HUDEP-2 (cell line): Measurements from ENCODE around the gene NAALADL2.
"Not testable (repeated sequence)": the region's sequence is repeated elsewhere in the genome, so short reads cannot be mapped to it uniquely, and the experiment has no call there.

Experiments
- DNase-seq, 76 experiments: peaks; one replicate each; lab custom pipeline; 2025; ENCODE audit not compliant: unreplicated experiment in 76 of 76; lab: John Stamatoyannopoulos, UW

NAALADL2 gene

DNA sequence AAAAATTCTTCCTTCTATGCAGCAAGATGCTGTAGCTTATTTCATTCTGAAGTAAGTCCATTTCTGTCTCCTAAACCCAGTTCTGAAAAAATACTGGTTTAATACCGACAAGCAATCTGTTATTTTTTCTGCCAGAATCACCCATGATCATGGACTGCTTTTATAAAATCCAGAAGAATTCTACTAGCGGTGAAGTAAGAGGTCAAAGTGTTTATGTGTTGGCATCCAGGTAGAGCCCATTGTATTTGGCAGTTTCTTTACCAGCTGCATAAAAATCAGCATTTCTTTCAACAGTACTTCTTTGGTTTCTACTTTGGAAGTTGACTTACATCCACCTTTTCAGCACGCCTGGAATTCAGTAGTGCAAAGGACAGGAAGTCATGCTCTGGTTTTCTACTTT, 484.8 kb downstream of the NAALADL2 start:
- no peak for DNase-seq

- DNase-seq = peak in 19 of 76 experiments; percentile 2 to 86 (median 38)
Observed at GRCh38 chr3:175346573-175347356, 487.6 kb downstream of the NAALADL2 start.

DNA sequence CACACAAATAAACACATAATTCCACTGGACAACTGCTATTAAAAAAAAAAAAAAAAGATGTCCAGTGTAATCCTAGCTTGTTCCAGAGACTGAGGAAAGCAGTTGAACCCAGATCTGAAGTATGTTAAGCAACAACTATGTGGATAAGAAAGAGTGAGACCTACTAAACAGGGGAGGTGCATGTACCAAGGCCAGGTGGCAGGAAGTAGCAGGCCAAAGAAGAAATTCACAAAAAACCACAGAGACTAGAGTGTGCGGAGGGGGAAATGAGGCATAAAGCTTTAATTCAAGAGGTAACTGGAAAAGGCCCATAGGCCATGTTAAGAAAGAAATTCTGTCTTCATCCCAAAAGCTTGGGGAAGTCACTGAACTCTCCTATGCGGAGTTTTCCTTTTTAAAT, 490.0 kb downstream of the NAALADL2 start:
- no peak for DNase-seq

DNA sequence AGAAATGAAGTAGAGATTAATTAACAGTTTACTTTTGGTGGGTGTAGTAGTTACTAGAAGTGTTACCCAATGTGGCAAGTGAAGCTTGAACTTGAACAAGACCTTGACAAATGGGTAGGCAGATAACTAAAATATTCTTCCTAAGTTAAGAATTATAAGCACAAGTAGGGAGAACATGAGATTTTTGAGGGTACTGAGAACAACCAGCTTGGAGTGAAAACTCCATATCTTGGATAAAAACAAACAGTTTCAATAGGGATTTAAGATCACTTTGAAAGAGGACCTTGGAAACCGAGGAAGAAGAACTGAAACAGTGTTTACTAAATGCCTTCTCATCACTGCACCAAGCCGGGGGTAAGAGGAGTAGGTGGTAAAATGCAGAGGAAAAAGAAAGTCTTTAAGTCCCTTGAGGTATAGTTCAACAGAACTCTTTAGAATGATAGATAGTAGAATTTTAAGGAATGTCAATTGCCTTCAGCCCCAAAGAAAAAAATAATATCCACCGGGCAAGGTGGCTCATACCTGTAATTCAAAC, 496.7 kb downstream of the NAALADL2 start:
- no peak for DNase-seq

GRCh38 chr3:175356899-175357324, 497.8 kb downstream of the NAALADL2 start:
- no peak for DNase-seq

GRCh38 chr3:175357758-175358157, 498.6 kb downstream of the NAALADL2 start:
- no peak for DNase-seq

GRCh38 chr3:175358935-175359334, 499.8 kb downstream of the NAALADL2 start:
- DNase-seq = no peak

DNA sequence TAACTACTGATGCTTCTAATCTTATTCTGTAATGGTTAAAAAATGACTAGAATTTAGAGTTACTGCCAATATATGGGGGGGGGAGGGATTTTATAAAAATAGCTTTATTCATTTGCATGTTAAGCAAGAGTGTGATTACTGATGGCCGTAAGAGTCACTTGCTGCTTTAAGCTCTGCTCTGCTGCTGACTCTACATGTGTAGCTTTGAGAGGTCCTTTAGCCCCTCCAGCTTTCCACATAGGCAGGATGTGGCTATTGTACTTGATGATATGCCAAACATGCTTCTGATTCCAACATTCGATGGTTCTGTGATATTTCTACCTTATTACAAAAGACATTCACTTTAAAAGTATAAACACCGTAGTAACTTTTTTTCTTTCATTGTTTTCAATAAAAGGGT, 511.3 kb downstream of the NAALADL2 start:
- DNase-seq = not testable (repeated sequence)

GRCh38 chr3:175371187-175371586, 512.1 kb downstream of the NAALADL2 start:
- DNase-seq = not testable (repeated sequence)

DNA sequence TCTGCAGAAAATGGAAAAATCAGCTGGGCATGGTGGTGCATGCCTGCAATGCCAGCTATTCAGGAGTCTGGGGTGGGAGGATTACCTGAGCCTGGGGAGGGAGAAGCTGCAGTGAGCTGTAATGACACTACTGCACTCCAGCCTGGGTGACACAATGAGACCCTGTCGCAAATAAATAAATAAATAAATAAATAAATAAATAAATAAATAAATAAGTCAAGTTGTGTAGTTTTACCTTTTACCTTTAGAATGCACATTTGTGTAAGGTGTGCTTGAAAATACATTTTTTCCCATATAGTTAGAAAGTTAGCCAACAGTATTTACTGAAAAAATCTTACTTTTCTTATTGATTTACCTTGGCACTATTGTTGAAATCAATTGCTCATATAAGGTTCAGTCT, 515.6 kb downstream of the NAALADL2 start:
- no peak for DNase-seq

GRCh38 chr3:175378348-175378747, 519.2 kb downstream of the NAALADL2 start:
- DNase-seq = no peak

DNA sequence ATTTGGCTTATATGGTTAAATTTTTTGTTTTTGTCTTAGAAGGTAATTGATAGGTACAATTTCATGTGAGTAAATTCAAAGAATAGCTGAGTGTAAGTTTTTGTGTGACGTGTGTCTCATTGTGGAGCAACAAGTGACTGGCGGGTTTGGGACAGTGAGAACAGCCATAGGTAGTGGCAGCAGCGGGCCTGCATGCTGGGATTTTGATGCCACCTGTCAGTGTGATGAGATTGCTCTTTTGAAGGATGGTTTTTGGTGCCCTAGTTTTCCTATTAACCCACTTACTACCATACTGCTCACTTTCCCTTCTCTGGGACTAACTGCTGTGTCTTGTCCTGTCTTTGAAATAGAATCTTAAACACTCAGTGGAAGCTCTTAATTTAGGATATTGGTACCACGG, 522.6 kb downstream of the NAALADL2 start:
- no peak for DNase-seq

- no peak for DNase-seq
Observed at GRCh38 chr3:175383371-175383770, 524.2 kb downstream of the NAALADL2 start.

DNA sequence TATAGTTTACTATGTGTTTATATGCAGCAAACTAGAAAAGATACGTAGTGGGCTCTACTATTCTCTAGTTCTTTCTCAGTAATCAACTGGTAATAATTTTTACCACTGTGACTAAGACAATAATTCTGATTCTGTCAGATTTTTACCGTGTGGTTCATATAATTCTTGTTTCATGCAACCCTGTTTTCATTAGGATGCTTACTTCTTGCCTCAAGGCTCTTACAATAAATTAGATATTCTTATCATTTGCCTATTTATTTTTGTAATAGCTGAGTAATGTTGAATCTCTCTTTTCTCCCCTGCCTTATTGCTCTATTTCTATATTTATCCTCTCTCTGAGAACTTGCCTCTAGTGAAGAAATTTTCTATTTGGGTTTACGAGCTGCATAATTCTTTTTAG, 524.7 kb downstream of the NAALADL2 start:
- no peak for DNase-seq

- DNase-seq = no peak
Observed at GRCh38 chr3:175384569-175384968, 525.4 kb downstream of the NAALADL2 start.

DNA sequence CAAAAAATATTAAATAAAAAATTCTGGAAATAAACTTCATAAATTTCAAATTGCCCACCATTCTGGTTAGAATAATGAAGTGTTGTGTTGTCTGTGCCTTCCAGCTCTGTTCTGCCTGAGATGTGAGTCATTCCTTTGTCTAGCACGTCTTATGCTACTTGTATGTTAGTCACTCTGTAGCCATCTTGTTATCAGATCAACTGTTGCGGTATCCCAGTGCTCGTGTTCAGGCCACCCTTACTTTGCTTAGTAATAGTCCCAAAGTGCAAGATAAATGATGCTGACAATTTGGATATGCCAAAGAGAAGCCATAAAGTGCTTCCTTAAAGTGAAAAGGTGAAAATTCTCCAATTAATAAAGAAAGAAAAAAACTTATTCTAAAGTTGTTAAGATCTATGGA, 527.5 kb downstream of the NAALADL2 start:
- DNase-seq = peak in 13 of 76 experiments; percentile 5 to 82 (median 31)

DNA sequence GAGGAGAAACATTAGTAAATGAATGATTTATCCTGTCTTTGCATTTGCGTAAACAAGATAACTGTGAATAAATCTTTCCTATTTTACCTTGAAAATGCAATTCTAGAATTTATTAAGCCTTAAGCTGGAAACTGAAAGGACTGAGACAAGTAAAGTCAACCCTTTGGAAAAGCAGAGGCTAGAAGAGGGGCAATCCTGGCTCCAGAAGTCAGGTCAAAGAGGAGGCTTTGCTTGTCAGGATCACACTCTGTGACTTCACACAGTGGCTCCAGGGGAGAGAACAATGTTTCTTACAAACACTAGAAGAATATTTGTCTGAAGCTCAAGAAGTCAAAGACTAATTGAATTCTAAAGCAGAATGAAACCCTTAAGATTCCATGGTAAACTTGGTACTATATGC, 530.4 kb downstream of the NAALADL2 start:
- DNase-seq = no peak

DNA sequence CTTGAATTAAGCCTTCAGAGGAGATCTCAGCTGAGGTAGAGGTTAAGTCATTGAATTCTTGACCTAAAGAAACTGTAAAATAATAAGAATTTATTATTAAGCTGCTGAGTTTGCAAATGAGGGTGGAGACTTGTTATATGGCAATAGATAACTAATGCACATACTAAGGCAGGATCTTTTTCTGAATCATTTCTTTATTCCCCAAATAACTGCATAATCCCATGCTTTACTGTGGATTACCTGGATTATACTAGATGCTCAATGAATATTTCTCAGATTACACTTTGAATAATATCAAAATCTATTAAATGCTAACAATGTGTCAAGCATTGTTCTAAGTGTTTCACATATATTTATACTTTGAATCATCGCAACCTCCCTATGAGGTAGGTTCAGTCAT, 532.5 kb downstream of the NAALADL2 start:
- no peak for DNase-seq

- no peak for DNase-seq
Observed at GRCh38 chr3:175392653-175393052, 533.5 kb downstream of the NAALADL2 start.

GRCh38 chr3:175397372-175397771, 538.2 kb downstream of the NAALADL2 start:
- no peak for DNase-seq

DNA sequence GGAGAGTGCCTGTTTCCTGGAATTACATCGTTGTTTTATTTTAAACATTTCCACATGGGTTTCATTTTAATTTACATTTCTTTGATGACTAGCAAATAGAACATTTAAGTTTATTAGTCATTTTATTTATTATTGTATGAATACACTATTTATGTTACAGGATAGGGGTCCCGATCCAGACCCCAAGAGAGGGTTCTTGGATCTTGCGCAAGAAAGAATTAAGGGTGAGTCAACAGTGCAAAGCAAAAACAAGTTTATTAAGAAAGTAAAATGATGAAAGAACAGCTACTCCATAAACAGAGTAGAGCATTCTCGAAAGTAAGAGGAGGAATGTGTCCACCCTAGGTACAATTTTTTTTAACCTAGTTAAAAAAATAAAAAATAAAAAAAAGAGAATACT, 539.5 kb downstream of the NAALADL2 start:
- DNase-seq = no peak

DNA sequence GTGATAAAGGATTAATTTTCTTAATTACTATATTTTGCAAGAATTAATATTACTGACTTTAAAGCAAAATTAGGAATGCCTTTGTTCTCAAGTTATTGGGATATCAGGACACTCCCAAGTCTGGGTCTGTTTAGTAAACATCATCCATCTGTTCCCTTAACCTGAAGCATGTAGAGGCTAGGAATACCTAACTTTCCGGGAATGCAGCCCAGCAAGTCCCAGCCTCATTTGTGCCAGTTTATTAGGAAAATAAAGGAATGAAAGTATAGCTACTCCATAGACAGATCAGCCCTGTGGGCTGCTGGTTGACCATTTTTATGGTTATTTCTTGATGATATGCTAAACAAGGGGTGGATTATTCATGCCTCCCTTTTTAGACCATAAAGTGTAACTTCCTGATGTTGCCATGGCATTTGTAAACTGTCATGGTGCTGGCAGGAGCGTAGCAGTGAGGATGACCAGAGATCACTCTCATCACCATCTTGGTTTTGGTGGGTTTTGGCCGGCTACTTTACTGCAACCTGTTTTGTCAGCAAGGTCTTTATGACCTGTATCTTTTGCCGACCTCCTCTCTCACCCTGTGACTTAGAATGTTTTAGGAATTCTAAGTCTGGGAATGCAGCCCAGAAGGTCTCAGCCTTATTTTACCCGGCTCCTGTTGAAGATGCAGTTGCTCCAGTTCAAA, 540.2 kb downstream of the NAALADL2 start:
- DNase-seq = no peak
